GM19438 (cell line): ENCODE measurements around the gene DCDC2C.

ENCODE experiments used
- ATAC-seq: cut with Tn5 transposase; IDR thresholded peaks from one replicate; pipeline ENCODE4 v1.9.1; 2021; ENCODE audit warnings: low read depth; ENCODE audit not compliant: unreplicated experiment

Gene DCDC2C

DNA sequence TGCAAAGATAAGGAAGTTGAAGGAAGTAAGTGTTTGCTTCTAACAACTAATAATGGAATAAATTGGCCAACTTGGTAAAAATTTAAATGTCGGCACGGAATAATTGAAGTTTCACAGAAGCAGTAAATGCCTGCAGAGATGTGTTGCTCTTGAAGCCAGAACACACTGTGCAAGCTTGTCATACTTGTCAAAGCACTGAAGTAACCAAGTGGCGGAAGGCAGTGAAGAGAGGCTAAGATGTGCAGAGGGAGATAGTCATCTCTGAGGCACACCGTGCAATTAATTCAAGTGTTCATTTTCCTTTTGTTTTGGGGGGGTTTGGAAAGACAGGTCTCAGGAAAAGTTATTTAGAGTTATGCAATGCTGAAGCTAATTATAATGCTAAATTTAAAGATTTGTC lies 5.2 kb downstream of the DCDC2C start:
- ATAC-seq: no peak

DNA sequence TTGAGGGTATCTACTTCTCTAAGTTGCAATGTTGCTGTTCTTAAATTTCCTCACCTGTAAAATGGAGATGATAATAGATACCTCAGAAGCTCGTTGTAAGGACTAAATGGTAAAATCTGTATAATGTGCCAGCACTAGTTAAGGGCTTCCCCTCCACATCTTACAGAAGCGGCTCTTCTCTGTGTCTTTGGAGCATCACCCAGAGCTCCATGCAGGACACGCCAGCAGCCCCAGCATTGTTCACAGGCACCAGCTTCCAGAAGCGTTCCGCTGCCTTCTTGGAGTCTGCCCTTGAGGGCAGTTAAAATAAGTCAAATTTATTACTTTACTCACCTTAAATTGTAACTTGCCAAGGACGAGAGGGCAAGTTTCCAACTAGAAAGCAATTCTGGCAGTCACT lies 5.8 kb downstream of the DCDC2C start:
- ATAC-seq: no peak

DNA sequence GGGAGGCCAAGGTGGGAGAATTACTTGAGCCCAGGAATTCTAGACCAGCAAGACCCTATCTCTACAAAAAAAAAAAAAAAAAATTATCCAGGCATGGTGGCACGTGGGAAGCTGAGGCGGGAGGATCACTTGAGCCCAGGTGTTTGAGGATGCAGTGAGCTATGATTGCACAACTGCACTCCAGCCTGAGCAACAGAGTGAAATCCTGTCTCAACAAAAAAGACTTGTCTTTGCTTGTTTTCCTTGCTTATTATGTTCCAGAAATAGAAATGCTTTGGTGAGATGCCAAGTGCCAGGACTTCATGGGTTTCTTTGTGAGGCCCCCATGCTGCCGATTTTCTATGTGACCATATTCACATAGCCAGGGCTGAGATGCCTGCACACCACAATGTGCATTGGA lies 9.0 kb downstream of the DCDC2C start:
- no peak for ATAC-seq

DNA sequence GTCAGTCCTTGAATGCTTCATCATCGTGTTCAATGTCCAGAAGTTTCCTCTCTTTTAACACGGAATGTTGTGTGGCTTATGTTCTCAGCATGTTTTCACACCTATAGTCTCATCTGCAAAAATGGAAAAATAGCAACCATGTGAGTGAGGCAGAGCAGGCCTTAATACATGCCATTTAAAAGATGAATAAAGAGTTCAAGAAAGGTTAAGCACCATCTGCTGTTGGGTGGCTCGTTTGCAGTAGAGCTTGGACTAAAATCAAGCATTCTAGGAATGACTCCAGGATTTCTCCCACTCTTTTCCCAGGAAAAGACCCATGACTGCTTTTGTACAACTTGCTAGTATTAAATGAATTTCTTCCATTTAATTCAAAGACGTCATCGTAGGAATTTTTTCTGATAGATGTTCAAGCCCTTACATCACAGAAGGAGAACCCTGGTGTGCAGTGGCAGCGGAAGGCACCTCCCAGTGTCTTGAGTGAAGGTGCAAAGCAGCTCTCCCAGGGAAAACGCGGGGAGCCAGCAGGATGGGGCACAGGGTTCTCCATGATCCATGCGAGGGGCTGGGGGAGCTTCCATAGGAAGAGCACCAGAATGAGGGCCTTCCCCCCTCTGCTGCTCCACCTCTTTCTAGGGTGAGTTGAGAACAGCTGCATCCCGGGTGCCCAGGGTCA lies 9.6 kb downstream of the DCDC2C start:
- ATAC-seq: no peak

DNA sequence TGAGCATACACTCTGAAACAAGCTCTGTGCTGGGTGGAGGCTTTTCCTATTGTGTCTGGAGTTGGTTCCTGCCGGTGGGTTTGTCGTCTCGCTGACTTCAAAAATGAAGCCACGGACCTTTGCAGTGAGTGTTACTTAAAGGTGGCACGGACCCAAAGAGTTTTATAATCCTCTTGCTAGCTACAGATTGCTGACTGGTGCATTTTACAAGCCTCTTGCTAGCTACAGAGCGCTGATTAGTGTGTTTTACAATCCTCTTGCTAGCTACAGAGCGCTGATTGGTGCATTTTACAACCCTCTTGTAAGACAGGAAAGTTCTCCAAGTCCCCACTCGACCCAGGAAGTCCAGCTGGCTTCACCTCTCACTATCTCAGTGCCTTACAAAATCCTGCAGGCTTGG lies 15.3 kb downstream of the DCDC2C start:
- ATAC-seq: no peak

DNA sequence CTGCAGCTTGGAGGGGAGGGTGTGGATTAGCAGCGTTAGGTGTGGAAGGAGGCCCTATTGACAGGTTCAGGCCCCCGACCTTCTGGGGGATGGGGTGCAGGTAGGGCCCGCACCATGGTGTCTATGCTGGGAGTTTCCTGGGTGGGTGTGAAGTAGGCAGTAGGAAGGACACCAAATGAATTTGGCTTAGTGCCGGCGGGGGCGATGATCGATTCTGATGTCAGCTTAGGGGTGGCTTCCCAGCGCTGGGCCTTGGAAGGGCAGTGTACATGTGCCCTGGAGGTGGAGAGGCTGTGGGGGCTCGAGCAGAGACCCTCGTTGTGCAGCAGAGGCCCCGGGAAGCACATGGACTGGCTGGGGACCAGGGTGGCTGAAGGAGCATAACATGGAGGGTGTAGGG lies 21.6 kb downstream of the DCDC2C start:
- ATAC-seq: no peak

DNA sequence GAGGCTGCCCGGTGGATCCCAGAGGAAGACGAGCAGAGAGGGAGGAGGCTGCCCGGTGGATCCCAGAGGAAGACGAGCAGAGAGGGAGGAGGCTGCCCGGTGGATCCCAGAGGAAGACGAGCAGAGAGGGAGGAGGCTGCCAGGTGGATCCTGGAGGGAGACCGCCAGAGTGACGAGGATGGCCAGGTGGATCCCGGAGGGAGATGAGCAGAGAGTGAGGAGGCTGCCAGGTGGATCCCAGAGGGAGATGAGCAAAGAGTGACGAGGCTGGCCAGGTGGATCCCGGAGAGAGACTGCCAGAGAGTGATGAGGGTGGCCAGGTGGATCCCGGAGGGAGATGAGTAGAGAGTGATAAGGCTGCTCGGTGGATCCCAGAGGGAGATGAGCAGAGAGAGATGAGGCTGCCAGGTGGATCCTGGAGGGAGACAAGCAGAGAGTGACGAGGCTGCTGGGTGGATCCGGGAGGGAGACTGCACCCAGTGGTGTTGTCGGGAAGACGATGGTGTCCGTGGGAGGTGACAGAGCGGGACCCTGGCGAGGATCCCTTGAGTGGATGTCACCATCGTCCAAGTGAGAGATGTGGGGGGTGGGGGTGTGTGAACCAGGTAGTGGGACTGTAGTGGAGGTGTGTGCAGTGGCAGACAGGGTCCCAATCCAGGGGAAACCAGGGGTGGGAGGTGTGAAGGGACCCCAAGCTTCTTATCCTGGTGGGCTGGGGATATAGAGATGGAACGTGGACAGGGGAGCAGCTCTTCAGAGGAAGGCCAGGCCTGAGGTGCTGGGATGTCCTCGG lies 22.3 kb downstream of the DCDC2C start:
- ATAC-seq: no peak

DNA sequence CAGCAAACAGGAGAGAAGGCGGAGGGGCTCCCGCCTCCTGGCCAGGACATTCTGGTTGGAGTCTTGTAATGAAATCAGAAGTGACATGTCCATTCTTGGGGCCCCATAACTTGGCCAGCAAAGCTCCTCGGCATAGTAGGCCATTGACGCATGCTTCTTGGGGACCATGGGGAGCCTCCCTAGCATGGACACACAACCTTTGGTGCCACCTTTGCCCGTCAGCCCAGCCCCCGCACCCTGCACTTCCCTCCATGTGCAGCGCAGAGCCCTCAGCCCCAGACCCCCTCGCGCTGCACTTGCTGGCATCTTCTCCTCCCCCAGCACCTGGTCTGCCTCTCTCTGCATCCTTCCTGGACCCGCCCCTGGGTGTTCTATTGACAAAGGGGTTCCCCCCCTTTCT lies 23.1 kb downstream of the DCDC2C start:
- ATAC-seq: no peak

DNA sequence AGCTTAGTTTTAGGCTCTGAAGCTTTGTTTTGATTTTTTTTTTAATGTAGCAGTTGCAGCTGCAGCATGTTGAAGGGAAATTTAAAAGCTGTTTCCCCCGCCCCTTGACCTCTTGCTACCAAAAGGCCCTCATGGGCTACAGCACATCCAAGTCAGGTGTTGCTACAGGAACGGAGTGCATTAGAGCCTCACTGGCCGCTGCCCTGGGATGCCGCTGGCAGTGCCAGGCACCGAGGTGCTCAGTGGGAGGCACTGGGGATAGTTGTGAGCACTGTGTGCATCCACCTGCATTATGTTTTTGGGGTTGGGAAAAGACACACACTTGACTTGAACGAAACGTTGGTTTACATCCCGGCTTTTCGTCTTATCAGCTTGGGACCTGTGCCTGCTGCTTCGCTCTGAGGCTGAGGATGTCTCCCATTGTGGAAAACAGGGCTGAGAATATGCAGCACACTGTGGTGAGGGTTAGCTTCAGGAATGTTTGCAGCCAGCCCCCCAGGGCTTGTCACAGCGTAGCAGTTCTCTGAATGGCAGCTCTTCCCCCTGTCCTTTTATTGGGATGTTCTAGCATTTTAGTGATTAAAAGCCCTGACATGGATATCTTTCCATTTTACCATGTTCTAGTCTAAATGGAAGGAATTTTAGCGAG lies 24.1 kb downstream of the DCDC2C start:
- no peak for ATAC-seq

DNA sequence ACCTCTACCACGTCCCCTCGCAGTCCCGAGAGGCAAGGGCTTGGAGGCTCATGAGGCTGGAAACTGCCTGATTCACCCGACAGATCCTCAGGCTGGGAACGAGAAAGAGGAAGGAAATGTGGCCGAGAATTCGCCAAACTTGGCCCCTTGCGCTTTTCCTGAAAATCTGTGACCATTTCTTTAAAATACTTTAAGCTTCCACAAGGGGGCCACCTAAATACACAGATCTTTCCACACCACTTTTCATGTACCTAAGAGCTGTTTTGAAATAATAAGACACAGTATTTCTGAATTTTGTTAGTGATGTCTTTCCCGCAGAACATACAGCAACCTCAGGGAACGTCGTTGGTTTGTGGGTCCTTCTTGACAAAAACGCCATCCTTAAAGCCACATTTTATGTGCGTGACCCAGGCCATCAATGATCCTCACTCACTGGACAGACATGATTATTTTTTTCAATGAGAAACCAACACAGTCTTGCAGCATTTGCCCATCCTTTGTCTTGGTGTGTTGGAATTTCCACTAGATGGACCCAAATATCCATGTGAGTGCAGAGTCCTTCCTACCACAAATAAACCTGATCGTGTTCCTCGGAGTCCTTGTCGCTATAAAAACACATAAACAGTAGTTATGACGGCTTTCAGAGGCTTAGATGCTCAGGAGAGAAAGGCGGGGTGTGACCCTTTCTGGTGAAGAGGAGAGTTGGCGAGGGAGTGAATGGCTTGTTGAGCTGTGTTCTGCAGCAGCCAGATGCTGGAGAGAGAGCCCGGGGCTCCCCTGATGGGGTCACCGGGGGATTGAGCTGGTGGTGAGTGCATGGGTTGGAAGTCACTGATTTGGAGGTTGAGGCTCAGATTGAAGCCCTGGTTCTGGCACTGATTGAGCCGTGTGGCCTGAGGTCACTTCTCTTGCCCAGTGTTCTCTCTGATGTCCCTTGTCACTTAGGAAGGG lies 25.0 kb downstream of the DCDC2C start:
- no peak for ATAC-seq

DNA sequence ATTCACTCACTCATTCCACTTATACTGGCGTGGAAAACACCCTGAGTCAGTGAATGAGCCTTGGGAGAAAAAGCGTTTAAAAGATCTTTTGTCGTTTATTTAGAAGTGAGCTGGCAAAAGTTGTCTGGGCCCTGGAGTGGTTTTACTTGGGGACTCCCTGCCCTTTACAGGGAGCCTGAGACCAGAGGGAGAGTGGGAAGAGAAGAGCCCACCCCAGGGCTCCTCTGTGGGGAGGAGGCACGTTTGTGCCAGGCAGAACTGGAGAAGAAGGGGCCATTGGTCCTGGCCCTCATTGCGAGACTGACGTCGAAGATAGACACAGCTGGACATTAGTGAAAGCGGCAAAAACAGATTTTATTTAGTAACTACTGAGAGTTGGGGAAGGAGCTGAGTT lies 25.7 kb downstream of the DCDC2C start:
- ATAC-seq: no peak

DNA sequence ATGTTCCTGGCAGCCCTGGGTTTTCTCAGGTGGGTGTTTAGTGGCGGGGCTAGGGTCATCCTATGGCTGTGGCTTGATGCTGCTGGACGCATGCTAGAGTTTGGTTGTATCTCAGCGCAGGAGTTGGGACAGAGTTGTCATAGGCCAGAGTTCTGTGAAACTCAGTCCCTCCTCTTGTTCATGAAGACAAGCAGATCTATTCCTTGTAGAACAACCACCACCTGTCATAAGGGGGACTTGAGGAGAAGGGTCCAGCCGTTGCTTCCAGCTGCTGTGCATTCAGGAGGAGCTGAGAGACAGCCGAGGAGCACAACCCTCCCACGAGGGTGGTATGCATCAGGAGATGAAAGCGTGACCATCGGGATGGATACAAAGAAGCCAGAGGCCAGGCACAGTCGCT lies 26.4 kb downstream of the DCDC2C start:
- no peak for ATAC-seq

DNA sequence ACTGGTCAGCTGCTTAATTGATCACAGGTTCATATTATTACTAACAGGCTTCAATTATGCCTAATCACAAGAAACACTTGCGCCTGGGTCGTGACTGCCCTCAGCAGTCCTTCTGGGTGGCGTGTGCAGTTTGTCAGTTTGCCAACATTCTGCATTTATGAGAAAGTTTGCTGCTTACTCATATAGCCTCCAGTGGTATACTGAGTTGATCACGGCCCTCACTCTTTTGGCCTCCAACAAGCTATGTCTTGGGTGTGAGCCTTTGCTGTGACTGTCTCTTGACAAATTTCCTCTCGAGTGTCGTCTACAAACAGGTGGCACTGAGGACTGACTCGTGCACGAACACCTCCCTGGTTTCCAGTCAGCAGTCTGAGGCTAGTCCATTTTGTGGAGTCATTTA lies 27.3 kb downstream of the DCDC2C start:
- no peak for ATAC-seq

DNA sequence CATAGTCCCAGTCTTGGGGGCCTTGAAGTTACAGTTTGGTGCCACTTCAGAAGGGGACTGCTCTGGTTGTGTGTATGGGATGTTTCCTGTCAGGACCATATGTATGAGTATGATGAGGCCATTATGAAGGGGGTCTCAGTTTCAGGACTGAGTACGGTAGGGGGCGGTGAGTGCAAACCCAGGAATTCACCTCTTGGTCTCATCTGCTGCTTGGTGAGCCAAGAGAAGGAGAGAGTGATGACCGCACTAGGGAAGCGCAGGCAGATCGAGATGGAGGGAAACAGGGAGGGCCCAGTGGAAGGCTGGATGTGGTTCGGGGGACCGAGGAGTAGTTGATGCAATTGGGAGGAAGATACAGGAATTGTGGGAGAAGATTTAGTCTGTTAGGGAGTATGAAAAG lies 28.5 kb downstream of the DCDC2C start:
- ATAC-seq: no peak

DNA sequence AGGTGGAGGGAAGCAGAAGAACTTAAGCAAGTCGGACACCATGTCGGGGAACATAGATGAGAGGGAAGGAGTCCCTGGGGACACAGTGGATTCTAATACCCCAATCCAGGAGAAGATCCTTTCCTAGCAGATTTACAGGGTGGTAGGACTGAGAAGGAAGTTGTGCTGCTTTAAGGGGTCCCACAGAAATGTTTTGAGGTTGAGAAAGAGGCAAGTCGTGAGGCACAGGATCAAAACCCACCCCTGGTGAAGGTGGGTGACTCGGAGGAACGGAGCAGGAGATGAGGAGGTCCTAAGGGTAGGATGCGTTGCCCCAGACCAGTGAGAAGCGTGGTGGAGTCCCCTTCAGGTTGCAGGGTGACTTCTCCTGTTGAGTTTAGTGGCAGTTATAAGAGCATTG lies 32.7 kb downstream of the DCDC2C start:
- ATAC-seq: no peak

DNA sequence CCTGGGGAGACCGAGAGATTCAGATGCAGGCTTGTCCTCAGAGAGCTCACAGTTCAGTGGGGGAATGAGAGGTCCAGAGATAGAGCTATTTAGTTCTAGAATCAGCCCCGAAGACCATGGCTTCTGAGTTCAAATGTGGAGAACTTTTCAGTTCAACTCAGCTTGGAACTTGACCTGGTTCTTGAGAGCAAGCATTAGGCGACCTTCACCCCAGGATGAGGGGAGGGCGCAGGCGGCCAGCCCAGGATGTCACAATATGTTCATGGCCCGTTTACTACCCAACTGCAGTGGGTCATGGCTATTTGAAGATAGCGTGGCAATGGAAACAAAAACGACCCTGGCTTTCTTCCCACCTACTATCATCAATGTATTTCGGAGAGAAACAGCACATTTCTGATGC lies 33.8 kb downstream of the DCDC2C start:
- no peak for ATAC-seq

DNA sequence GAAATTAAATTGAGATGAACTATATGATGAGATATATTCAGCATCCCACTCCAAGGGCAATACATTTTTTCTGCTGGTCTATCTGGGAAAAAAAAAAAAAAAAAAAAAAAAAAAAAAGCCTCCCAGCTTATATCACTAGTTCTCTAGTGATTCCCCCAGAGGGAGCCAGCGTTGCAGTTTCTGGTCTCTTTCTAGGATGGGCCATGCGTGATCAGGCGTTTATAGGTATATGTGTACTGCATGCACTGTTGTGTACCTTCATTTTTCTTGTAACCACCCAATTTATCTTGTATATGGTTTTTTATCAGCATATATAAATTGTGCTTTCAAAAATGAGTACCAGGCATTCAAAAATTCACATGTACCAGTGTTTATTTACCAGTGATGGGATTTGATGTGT lies 35.1 kb downstream of the DCDC2C start:
- ATAC-seq: no peak

DNA sequence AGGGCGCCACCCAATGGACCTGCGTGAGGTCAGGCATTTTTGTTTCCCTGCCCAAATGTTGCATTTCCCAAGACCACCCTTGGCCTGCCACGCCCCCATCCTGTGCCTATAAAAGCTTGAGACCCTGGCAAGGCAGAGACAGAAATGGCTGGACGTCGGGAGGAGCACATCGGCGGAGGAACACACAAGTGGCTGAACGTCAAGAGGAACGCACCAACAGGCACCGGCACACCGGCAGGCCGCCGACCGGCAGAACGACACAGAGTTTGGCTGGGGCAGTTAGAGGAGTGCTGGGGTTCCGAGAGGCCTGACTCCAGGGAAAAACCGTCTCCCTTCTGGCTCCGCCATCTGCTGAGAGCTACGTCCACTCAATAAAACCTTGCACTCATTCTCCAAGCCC lies 35.9 kb downstream of the DCDC2C start:
- no peak for ATAC-seq

DNA sequence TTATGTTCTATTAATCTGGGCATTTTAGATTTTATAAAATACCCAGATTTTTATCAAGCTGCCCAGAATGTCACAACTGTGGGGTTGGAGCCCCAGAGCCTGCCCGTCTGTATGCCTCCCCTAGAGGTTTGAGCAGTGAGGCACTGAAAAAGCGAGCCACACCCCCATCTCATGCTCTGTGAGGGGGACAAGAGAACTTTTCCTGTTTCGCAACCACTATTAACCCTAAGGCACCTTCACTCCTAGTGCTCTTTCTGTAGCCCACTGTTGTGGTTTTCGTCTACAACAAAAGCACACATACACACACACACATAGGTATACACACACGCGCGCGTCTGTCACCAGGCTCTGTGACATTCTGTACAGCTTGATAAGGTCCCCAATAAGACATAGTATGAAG lies 38.0 kb downstream of the DCDC2C start:
- ATAC-seq: no peak

DNA sequence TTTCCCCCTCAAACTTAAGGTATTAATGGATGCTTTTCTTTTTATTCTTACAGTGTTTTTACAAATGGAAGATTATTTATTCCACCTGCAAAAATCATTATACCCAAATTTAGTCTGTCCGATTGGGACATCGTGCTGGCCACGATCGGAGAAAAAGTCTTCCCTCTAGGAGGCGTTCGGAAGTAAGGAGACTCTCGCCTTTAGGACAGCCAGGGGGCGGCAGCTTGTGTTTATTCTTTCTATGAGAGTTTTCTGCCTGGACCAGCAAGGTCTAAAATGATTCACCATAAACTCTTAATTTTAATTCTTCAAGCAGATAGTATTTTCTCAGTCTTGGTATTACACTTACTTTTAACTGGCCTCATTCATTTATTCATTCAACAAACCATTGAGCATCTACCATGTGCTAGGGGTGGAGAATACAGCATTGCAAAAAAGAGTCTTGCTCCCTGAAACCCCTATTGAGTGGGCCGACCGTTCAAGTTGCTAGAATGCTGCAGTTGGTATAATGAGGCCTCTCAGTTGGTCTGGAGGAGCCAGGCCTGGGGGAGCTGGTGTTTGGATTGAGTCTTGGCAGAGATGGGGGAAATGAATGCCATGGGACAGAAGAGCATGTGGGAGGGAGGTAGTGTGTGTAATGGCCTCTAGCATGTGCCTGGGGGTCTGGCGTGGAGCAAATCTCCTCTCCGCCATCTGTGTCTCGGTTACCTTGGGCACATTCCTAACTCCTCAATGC lies 38.7 kb downstream of the DCDC2C start:
- ATAC-seq: no peak
